Pancreas (tissue), 10 donors: Measurements from ENCODE around the gene SHISA5. TPM values are rescaled to one million over a fixed set of nuclear protein-coding genes. Genes with fewer than 3 reads are reported as not detected.

ENCODE experiments used
- ATAC-seq, 4 donors: fragments of 200-7000 bp; cut with Tn5 transposase; one replicate each; pipeline versions ENCODE4 v1.8.0 to v1.9.1; 2020; ENCODE audit warnings: mild to moderate bottlenecking in 4 of 4, moderate library complexity in 4 of 4
- DNase-seq, 6 donors: peaks; one replicate each; pipeline ENCODE4 v3.0.0-alpha.2; 2020
- FAIRE-seq: peaks from 2 replicates; lab custom pipeline; 2012; peaks lifted over from hg19 to GRCh38; lab: Jason Lieb, UNC
- H3K27ac ChIP-seq, 4 donors: fragments of 200-600 bp; sonication (generic); 1 replicate in 3 of 4; 2 replicates in 1 of 4; pipeline versions ENCODE4 v1.5.0 to v1.8.0; 2020
- H3K27me3 ChIP-seq, 4 donors: fragments of 200-600 bp; one replicate each; pipeline ENCODE4 v1.8.0; 2021
- H3K36me3 ChIP-seq, 3 donors: fragments of 200-600 bp; sonication (generic) in 1 of 3; one replicate each; pipeline versions ENCODE4 v1.5.0 to v1.8.0; 2020 to 2021
- H3K4me1 ChIP-seq, 3 donors: fragments of 200-600 bp; one replicate each; pipeline ENCODE4 v1.8.0; 2021
- H3K4me3 ChIP-seq, 4 donors: fragments of 200-600 bp; sonication (generic) in 2 of 4; one replicate each; pipeline versions ENCODE4 v1.5.0 to v1.8.0; 2020 to 2021
- H3K9me3 ChIP-seq, 4 donors: fragments of 200-600 bp; one replicate each; pipeline ENCODE4 v1.8.0; 2021
- CTCF ChIP-seq, 4 donors: fragments of 200-600 bp; sonication (generic) in 3 of 4; IDR thresholded peaks; one replicate each; pipeline versions ENCODE4 v1.5.0 to v1.8.0; 2021; ENCODE audit warnings: antibody characterized with exemption in 4 of 4
- WGBS, 2 donors: extraction: QIAGEN DNeasy Blood & Tissue Kit; methylation state at CpG; one replicate each; pipeline ENCODE4 v1.1.7; 2013; 5-methylcytosine and 5-hydroxymethylcytosine counted together
- intact Hi-C, 3 donors: fragments of 100-400 bp; cut with DNase I; formaldehyde crosslinking; loops; one replicate each; pipeline versions ENCODE4 v1.11.1 to v1.14.2; 2022
- polyA plus RNA-seq, 2 donors: library from polyadenylated mRNA; stranded (reverse); fragments of 200-250 nt; gene quantifications; one replicate each; pipeline ENCODE4 v1.2.3, GENCODE V29; 2013
- total RNA-seq, 6 donors: library from RNA; stranded (reverse); fragmentation: NEBNext Ultra II Directional in 4 of 6; extraction: Animal tissue kit (Norgen Biotek cat#: 25700) in 4 of 6; gene quantifications; one replicate each; pipeline versions ENCODE4 v1.2.1 to v1.2.4, GENCODE V29; 2021 to 2023
- donor health status: healthy with polysubstance abuse.
- donor health status: DM: no; HTN: no; CAD: no; lungs with moderate emphysema.
- donor health status: DM: no; HTN: no; CAD: no.
- donor health status: control.
- donor health status: control.
- donor health status: Bipolar disorder and iron deficiency.
- donor health status: DM: yes; HTN: yes; CAD: no.
- donor health status: DM: no; HTN: no; CAD: no.
- donor health status: DM: no; HTN: no; CAD: no.
- donor health status: DM: yes; HTN: yes; CAD: no.

SHISA5 gene
- total and polyA plus RNA-seq, 8 donors, result 29.9 to 81.6 (median 45.3) TPM

GRCh38 chr3:48516571-48516970, 12.6 kb upstream of the SHISA5 start:
- ATAC-seq, result no peak
- no peak overlapping the region for H3K4me3 ChIP-seq

GRCh38 chr3:48514431-48515227, 10.7 kb upstream of the SHISA5 start:
- 93 to 94% methylated on average over 8 of the region's 8 CpGs for WGBS, 2 donors
- no peaks in the 10 kb centered on the region for H3K36me3 ChIP-seq
- no peaks in the 10 kb centered on the region for H3K4me1 ChIP-seq
- no peaks in the 10 kb centered on the region for H3K27me3 ChIP-seq
- no peak overlapping the region for H3K4me3 ChIP-seq
- intact Hi-C loops, result no loop called here
- DNase-seq (peak in 1 of 6 donors; percentile 9), FAIRE-seq (no peak), ATAC-seq (no peak)
- H3K9me3 ChIP-seq, result no peaks in the 10 kb centered on the region
- no peak overlapping the region for H3K27ac ChIP-seq
- TF ChIP-seq CTCF (IDR thresholded peaks at IDR 0.05), result no peak

More at GRCh38 chr3:48516571-48516970, 12.6 kb upstream of the SHISA5 start:
- FAIRE-seq (no peak), DNase-seq (peak in 1 of 6 donors; percentile 23)
- no peaks in the 10 kb centered on the region for H3K27me3 ChIP-seq
- TF ChIP-seq CTCF (IDR thresholded peaks at IDR 0.05), result no peak
- H3K27ac ChIP-seq, result no peak overlapping the region
- intact Hi-C loops, result no loop called here
- H3K36me3 ChIP-seq, result no peaks in the 10 kb centered on the region
- no peaks in the 10 kb centered on the region for H3K4me1 ChIP-seq
- WGBS, 2 donors, result 82 to 87% methylated on average over 8 of the region's 8 CpGs
- no peaks in the 10 kb centered on the region for H3K9me3 ChIP-seq

DNA sequence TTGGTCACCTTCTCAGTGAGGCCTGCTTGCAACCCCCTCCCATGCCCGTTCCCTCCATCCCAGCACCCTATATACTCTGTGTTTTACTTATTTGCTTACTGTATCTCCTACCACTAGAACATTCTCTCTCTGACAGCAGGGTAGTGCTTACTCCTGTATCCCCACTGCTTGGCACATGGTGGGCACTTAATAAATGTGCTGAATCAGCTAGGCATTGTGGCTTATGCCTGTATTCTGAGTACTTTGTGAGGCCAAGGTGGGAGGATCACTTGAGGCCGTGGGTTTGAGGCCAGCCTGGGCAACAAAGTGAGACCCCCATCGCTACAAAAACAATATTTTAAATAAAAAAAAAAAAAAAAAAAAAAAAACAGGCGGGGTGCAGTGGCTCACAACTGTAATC, 7.6 kb upstream of the SHISA5 start:
- Histone ChIP-seq H3K27me3 (no peaks in the 10 kb centered on the region), H3K27ac (no peak overlapping the region), H3K36me3 (no peaks in the 10 kb centered on the region), H3K4me1 (no peaks in the 10 kb centered on the region), H3K9me3 (no peaks in the 10 kb centered on the region), H3K4me3 (no peak overlapping the region)
- 88 to 91% methylated on average over 3 to 4 of the region's 4 CpGs for WGBS, 2 donors
- intact Hi-C loops, result no loop called here
- DNase-seq, result no peak
- ATAC-seq, result no peak
- no peak for FAIRE-seq
- no peak for TF ChIP-seq CTCF (IDR thresholded peaks at IDR 0.05)

GRCh38 chr3:48507256-48508061, 3.5 kb upstream of the SHISA5 start:
- no peak overlapping the region for H3K27ac ChIP-seq
- 39 to 41% methylated on average over 10 of the region's 10 CpGs for WGBS, 2 donors
- no peaks in the 10 kb centered on the region for H3K27me3 ChIP-seq
- no peaks in the 10 kb centered on the region for H3K36me3 ChIP-seq
- H3K4me3 ChIP-seq, result no peak overlapping the region
- peak in 2 of 4 donors; percentile 26 to 33 for TF ChIP-seq CTCF (IDR thresholded peaks at IDR 0.05)
- no peak for FAIRE-seq
- peak; percentile 27 to 64 (median 57) for ATAC-seq
- intact Hi-C loops, result no loop called here
- no peaks in the 10 kb centered on the region for H3K9me3 ChIP-seq
- DNase-seq, result peak; percentile 36 to 66 (median 52)
- peaks cover 0 to 7% (median 0%) of the 10 kb centered on the region in 3 donors for H3K4me1 ChIP-seq
